Bone marrow (tissue), 2 donors: ENCODE data around the gene MYZAP.

Experiments used
- DNase-seq, 2 donors: peaks; one replicate each; lab custom pipeline; 2025; lab: John Stamatoyannopoulos, UW

The MYZAP gene

GRCh38 chr15:57625703-57626448 lies 34.2 kb downstream of the MYZAP start:
- no peak for DNase-seq

- DNase-seq = no peak
These were observed 35.2 kb downstream of the MYZAP start for GRCh38 chr15:57626713-57627440.

- no peak for DNase-seq
These were observed 39.8 kb downstream of the MYZAP start for GRCh38 chr15:57631386-57632110.

- no peak for DNase-seq
These were observed 42.6 kb downstream of the MYZAP start for GRCh38 chr15:57634290-57634689.

- no peak for DNase-seq
These were observed 43.7 kb downstream of the MYZAP start for GRCh38 chr15:57635300-57635909.

- DNase-seq = no peak
These were observed 46.1 kb downstream of the MYZAP start for GRCh38 chr15:57637846-57638245.

GRCh38 chr15:57639306-57639705 lies 47.6 kb downstream of the MYZAP start:
- no peak for DNase-seq

GRCh38 chr15:57640930-57641682 lies 49.4 kb downstream of the MYZAP start:
- DNase-seq = no peak

- DNase-seq = no peak
These were observed 52.1 kb downstream of the MYZAP start for GRCh38 chr15:57643826-57644225.

- no peak for DNase-seq
These were observed 54.4 kb downstream of the MYZAP start for GRCh38 chr15:57646087-57646486.

GRCh38 chr15:57647071-57647790 lies 55.5 kb downstream of the MYZAP start:
- no peak for DNase-seq

GRCh38 chr15:57647791-57648130 lies 56.1 kb downstream of the MYZAP start:
- no peak for DNase-seq

GRCh38 chr15:57649138-57649537 lies 57.4 kb downstream of the MYZAP start:
- DNase-seq = no peak

- DNase-seq = no peak
These were observed 59.7 kb downstream of the MYZAP start for GRCh38 chr15:57651445-57651844.

GRCh38 chr15:57652481-57652880 lies 60.8 kb downstream of the MYZAP start:
- no peak for DNase-seq

GRCh38 chr15:57654153-57654852 lies 62.6 kb downstream of the MYZAP start:
- DNase-seq = no peak

GRCh38 chr15:57655053-57655452 lies 63.3 kb downstream of the MYZAP start:
- DNase-seq = no peak

- DNase-seq = no peak
These were observed 64.1 kb downstream of the MYZAP start for GRCh38 chr15:57655809-57656208.

GRCh38 chr15:57656434-57656833 lies 64.7 kb downstream of the MYZAP start:
- no peak for DNase-seq

- no peak for DNase-seq
These were observed 65.9 kb downstream of the MYZAP start for GRCh38 chr15:57657619-57658018.
